HK-2 (cell line): ENCODE measurements around the gene A2ML1.
"Not testable (repeated sequence)": the region's sequence is repeated elsewhere in the genome, so short reads cannot be mapped to it uniquely, and the experiment has no call there.

Experiments used
- DNase-seq: peaks from one replicate; pipeline ENCODE4 v3.0.0-alpha.2; 2018; ENCODE audit not compliant: unreplicated experiment

The A2ML1 gene

DNA sequence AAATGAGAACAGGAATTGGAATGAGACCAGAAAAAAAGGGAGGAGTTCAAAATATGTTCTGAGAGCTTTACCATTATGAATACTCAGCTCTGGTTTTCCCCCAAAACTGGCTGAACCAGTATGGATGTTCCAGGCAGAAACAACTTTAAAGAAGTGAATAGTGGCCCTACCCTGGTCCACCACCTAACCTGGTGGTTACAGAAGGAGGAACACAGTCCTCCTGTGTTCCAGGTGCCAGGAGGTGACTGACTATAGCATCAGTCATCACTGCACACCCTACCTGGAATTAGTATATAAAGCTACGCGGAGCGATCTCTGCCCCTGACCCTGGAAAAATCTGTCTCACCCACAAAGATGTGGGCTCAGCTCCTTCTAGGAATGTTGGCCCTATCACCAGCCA is at the start of gene A2ML1:
TSS of gene A2ML1 (plus strand) at position 324 of the 400 bp plus-strand sequence. CDS start at position 355, 31 bp downstream.
- DNase-seq: no peak

- no peak for DNase-seq
These were observed 49.0 kb upstream of the A2ML1 start for GRCh38 chr12:8773461-8773860.

DNA sequence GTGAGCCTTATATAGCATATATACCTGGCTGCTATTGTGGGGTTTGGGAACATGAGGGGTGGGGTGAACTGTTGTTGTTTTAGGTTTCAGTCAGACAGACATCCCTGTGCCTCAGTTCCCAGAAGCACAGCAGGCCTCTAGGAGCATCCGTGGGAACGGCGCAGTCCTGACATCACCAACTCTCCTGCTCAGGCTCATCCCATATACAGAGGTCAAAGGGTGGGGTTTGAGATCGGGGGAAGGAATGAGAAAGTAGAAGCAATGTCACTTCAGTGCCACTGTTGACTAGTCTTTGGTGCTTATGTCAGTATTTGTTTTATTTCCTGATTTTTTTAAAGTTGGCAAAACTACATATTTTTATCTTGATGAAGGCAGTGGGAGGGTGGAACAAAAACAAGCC is 43.1 kb upstream of the A2ML1 start:
- DNase-seq: no peak

DNA sequence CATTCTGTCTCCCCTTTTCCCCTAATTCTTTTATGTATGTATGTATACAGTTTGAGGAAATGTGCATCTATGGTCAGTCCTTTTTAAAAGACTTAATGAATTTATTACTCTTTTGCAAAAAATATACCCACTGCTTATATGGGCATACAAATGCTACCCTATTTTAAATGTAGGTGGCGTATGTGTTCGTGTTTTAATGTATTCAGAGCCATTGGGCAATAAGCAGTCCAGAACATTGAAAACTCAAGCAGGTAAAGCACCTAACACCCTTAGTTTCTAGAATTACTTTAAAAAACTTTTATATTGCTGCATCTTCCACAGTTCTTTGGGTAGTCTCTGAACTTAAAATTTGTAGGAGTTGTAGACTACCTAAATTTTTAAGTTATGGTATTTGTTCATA is 42.6 kb upstream of the A2ML1 start:
- no peak for DNase-seq

GRCh38 chr12:8780389-8780788 is 42.0 kb upstream of the A2ML1 start:
- DNase-seq: no peak

GRCh38 chr12:8781381-8782127 is 40.9 kb upstream of the A2ML1 start:
- no peak for DNase-seq

DNA sequence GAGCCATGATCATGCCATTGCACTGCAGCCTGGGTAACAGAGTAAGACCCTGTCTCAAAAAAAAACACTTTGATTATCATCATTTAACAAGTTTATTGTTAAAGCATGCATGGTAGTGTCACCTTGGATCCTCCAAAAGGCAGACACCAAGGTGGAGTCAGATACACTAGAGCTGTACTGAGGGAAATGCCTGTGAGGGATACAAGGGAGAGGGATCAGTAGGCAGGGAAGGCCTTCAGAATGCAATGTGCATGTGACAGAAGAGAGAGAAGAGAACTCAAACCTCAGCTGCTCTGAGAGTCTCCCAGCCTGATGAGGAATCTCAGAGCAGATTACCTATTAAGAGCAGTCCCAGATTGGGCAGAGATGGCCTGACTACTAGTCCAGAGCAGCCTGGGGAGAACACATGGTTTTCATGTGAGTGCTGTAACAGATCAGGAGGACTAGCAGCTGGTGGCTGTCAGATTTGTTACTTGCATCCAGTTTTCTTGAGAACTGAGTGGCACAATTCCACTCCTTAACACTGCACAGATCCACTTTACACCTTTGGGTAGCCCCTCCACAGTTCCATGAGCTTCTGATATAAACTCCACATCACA is 38.0 kb upstream of the A2ML1 start:
- DNase-seq: no peak

DNA sequence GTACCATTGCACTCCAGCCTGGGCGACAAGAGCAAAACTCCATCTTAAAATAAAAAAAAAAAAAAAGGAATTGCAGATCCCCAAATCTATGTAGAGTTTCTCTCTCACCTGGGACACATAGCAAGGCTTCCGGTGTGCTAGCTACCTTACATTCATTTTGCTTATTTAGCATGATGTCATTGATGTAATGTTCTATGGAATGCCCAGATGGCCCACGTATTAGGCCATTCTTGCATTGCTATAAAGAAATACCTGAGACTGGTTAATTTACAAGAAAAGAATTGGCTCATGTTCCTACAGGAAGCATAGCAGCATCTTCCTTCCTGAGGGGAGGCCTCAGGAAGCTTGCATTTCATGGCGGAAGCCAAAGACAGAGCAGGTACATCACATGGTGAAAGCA is 36.9 kb upstream of the A2ML1 start:
- no peak for DNase-seq

GRCh38 chr12:8787206-8787605 is 35.2 kb upstream of the A2ML1 start:
- DNase-seq: not testable (repeated sequence)

DNA sequence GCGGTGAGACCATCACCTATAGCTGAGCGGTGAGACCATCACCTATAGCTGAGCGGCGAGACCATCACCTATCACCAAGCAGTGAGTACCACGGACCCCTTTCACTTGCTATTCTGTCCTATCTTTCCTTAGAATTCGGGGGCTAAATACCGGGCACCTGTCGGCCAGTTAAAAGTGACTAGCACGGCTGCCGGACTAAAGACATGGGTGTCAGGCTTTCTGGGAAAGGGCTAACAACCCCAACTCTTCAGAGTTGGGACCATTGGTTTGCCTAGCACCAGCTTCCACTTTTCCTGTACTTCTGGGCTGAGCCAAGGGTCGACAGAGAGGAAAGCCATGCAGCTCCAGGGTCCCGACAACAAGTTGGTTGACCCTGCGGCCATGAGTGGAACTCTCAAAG is 33.7 kb upstream of the A2ML1 start:
- not testable (repeated sequence) for DNase-seq

DNA sequence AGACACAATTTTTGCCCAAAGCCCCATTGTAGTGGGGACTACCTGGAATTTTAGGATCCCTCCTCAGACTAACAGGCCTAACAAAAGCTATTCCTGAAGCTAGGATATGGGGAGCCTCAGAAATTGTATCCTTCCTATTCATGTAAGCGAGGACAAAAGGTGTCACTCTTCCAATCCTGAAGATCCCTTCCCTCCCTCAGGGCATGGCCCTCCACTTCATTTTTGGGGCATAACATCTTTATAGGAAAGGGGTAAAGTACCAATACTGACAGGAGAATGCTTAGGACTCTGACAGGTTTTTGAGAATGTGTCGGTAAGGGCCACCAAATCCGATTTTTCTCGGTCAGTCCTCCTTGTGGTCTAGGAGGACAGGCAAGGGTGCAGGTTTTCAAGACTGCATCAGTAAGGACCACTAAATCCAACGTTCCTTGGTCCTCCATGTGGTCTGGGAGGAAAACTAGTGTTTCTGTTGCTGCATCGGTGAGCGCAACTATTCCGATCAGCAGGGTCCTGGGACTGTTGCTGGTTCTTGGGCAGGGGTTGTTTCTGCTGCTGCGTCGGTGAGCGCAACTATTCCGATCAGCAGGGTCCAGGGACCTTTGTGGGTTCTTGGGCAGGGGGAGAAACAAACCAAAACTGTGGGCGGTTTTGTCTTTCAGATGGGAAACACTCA is 32.9 kb upstream of the A2ML1 start:
- not testable (repeated sequence) for DNase-seq

GRCh38 chr12:8793226-8793625 is 29.2 kb upstream of the A2ML1 start:
- not testable (repeated sequence) for DNase-seq

DNA sequence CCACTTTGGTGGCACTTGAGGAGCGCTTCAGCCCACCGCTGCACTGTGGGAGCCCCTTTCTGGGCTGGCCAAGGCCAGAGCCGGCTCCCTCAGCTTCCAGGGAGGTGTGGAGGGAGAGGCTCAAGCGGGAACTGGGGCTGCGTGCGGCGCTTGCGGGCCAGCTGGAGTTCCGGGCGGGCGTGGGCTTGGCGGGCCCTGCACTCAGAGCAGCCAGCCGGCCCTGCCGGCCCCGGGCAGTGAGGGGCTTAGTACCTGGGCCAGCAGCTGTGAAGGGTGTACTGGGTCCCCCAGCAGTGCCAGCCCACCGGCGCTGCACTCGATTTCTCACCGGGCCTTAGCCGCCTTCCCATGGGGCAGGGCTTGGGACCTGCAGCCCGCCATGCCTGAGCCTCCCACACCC is 27.8 kb upstream of the A2ML1 start:
- DNase-seq: not testable (repeated sequence)

- no peak for DNase-seq
These were observed 25.4 kb upstream of the A2ML1 start for GRCh38 chr12:8796831-8797626.

DNA sequence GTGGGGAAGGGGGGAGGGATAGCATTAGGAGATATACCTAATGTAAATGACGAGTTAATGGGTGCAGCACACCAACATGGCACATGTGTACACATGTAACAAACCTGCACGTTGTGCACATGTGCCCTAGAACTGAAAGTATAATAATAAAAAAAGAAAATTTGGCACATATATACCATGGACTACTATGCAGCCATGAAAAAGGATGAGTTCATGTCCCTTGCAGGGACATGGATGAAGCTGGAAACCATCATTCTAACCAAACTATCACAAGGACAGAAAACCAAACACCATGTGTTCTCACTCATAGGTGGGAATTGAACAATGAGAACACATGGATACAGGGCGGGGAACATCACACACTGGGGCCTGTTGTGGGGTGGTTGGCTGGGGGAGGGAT is 21.2 kb upstream of the A2ML1 start:
- DNase-seq: not testable (repeated sequence)

GRCh38 chr12:8804833-8805232 is 17.6 kb upstream of the A2ML1 start:
- DNase-seq: not testable (repeated sequence)

- not testable (repeated sequence) for DNase-seq
These were observed 16.9 kb upstream of the A2ML1 start for GRCh38 chr12:8805487-8805886.

DNA sequence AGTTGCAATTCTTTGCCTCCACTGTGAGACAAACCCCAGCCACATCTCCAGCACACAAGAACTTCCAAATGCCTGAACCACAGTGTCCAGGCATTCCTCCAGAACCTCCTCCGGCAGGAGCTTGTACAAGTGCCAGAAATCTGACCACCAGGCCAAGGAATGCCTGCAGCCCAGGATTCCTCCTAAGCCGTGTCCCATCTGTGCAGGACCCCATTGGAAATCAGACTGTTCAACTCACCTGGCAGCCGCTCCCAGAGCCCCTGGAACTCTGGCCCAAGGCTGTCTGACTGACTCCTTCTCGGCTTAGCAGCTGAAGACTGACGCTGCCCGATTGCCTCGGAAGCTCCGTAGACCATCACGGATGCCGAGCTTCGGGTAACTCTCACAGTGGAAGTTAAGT is 15.3 kb upstream of the A2ML1 start:
- DNase-seq: not testable (repeated sequence)

- DNase-seq: not testable (repeated sequence)
These were observed 12.3 kb upstream of the A2ML1 start for GRCh38 chr12:8810112-8810511.

- no peak for DNase-seq
These were observed 8.7 kb upstream of the A2ML1 start for GRCh38 chr12:8813572-8814357.

- no peak for DNase-seq
These were observed 5.9 kb upstream of the A2ML1 start for GRCh38 chr12:8816448-8817050.
